ENCODE data around the gene LAG3.

LAG3 gene

DNA sequence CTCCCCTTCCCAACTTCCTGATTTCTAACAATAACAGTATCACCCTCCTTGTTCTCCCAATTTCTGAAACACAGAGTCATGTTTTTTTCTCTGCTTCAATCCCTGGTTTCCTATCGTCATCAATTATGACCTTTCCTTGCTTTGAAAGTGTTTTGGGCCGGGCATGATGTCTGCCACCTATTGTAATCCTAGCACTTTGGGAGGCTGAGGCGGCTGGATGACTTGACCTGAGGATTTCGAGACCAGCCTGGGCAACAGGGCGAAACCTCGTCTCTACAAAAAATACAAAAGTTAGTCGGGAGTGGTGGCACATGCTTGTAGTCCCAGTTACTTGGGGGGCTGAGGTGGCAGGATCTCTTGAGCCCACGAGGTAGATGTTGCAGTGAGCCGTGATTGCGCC is 36.7 kb downstream of the LAG3 start:
- H3K27ac ChIP-seq, result no peak overlapping the region
- TF ChIP-seq, protein P1, sequence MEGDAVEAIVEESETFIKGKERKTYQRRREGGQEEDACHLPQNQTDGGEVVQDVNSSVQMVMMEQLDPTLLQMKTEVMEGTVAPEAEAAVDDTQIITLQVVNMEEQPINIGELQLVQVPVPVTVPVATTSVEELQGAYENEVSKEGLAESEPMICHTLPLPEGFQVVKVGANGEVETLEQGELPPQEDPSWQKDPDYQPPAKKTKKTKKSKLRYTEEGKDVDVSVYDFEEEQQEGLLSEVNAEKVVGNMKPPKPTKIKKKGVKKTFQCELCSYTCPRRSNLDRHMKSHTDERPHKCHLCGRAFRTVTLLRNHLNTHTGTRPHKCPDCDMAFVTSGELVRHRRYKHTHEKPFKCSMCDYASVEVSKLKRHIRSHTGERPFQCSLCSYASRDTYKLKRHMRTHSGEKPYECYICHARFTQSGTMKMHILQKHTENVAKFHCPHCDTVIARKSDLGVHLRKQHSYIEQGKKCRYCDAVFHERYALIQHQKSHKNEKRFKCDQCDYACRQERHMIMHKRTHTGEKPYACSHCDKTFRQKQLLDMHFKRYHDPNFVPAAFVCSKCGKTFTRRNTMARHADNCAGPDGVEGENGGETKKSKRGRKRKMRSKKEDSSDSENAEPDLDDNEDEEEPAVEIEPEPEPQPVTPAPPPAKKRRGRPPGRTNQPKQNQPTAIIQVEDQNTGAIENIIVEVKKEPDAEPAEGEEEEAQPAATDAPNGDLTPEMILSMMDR (conservative IDR thresholded peaks at IDR 0.05), result no peak
- no peak for TF ChIP-seq ZFX (IDR thresholded peaks at IDR 0.05)

DNA sequence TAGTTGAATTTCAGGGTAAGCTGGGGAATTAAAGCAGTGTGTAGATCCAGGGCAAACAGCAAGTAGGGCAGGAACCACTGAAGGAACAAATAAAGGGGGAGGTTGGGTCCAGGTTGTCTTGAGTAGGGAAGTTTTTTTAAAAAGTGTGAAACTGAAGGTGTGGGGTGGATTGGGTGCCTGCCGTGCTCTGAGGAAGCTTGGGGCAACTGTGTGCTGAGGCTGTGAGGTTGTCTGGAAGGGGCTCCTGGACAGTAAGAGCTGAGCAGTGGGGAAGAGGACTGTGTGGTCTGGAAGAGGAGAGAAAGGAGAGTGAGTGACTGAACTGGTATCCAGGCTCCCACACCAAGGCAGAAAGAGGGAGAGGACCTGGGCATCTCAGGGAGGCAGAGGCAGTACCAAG is 38.4 kb downstream of the LAG3 start:
- H3K27ac ChIP-seq, result no peak overlapping the region
- TF ChIP-seq ZFX (IDR thresholded peaks at IDR 0.05), result no peak
- TF ChIP-seq, protein P1 (conservative IDR thresholded peaks at IDR 0.05), result no peak

DNA sequence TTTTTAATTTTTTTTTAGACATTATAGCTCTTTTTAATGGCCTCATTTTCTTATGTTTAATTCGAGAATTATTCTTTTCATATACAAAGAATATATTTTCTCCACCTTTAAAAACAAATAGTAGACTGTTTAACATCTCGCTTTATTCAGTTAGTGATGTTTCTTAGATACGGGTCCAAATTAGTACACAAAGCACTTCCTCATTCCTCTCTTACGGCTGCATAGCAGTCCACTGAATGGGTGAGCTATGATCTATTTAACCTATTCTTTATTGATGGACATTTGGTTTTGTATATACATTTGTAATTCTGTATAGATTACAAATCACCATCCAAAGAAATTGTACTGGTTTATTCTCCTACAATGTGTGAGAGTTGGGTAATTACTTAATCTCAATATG is 41.0 kb downstream of the LAG3 start:
- TF ChIP-seq ZFX (IDR thresholded peaks at IDR 0.05), result no peak
- TF ChIP-seq, protein P1 (conservative IDR thresholded peaks at IDR 0.05), result no peak
- no peak overlapping the region for H3K27ac ChIP-seq

DNA sequence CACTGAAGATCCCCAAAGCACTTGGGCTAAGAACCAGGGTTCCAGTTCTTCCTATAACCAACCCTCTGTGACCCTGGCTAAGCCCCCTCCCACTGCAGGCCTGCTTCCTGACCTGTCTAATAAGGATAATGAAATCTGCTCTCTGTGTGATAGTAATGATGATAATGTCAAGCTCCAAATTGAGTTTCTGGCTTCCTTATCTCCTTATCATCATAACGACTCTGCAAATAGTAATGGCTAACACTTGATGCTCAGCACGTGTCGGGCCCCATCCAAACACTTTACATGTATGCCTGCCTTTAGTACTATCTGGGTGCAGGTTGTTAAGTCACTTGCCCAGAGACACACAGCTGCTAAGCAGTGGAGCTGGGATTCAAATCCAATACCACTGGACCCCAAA is 44.3 kb downstream of the LAG3 start:
- TF ChIP-seq, protein P1 (conservative IDR thresholded peaks at IDR 0.05), result no peak
- no peak for TF ChIP-seq ZFX (IDR thresholded peaks at IDR 0.05)
- H3K27ac ChIP-seq, result no peak overlapping the region

DNA sequence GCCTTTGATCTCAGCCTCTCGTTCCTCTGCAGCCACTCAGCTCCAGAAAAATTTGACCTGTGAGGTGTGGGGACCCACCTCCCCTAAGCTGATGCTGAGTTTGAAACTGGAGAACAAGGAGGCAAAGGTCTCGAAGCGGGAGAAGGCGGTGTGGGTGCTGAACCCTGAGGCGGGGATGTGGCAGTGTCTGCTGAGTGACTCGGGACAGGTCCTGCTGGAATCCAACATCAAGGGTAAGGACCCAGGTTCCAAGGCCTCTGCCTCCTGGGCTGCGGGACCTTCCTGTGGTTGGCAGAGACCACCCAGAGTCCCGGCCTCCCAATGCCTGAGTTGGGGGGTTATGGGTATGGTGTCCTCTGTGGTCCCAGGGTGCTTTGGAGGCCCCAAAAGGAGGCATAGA is 44.8 kb downstream of the LAG3 start:
- H3K27ac ChIP-seq, result no peak overlapping the region
- TF ChIP-seq, protein P1 (conservative IDR thresholded peaks at IDR 0.05), result no peak
- TF ChIP-seq ZFX (IDR thresholded peaks at IDR 0.05), result no peak

DNA sequence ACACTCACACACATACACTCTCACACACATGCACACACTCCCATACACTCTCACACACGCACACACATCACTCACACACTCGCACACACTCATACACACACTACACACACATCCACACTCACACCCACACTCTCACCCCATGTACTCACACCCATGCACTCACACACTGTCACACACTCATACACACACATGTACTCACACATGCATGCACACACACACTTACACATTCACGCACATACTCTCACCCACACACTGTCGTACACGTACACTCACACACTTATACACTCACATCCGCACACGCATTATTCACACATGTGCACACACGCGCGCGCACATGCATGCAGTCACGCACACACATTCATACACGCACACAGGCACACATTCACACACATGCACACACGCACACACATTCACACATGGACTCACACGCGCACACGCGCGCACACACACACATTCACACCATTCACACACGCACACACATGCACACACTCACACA is 45.4 kb downstream of the LAG3 start:
- TF ChIP-seq ZFX (IDR thresholded peaks at IDR 0.05), result no peak
- TF ChIP-seq, protein P1 (conservative IDR thresholded peaks at IDR 0.05), result no peak
- H3K27ac ChIP-seq, result no peak overlapping the region

DNA sequence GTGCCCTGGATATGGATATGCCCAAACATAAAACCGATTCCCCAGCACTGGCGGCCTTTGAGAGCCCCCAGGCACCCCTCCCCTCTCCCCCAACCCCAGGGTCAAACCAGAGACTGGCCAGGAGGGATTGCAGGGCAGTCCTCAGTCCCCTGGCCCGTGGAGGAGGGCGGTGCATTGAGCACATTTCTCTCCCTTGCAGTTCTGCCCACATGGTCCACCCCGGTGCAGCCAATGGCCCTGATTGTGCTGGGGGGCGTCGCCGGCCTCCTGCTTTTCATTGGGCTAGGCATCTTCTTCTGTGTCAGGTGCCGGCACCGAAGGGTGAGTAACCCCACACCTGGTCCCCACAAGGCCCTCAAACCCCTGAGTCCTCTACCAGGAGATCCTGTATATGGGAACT is 45.9 kb downstream of the LAG3 start:
- TF ChIP-seq, protein P1 (conservative IDR thresholded peaks at IDR 0.05), result no peak
- TF ChIP-seq ZFX (IDR thresholded peaks at IDR 0.05), result no peak
- no peak overlapping the region for H3K27ac ChIP-seq
